GM18519 (cell line): ENCODE results near the gene FAM32A.

Source experiments
- ATAC-seq: cut with Tn5 transposase; IDR thresholded peaks from one replicate; pipeline ENCODE4 v1.9.1; 2021; ENCODE audit warnings: mild to moderate bottlenecking, moderate library complexity; ENCODE audit not compliant: unreplicated experiment, low FRiP score

The FAM32A gene

GRCh38 chr19:16185123-16185767, at the start of gene FAM32A:
TSS of gene FAM32A (plus strand) at chr19:16185410. CDS start at chr19:16185443, 33 bp downstream.
- ATAC-seq = peak; percentile 78

- ATAC-seq = no peak
Measured at GRCh38 chr19:16135430-16136127, 49.6 kb upstream of the FAM32A start.

- ATAC-seq = no peak
Measured at GRCh38 chr19:16136185-16136999, 48.8 kb upstream of the FAM32A start.

DNA sequence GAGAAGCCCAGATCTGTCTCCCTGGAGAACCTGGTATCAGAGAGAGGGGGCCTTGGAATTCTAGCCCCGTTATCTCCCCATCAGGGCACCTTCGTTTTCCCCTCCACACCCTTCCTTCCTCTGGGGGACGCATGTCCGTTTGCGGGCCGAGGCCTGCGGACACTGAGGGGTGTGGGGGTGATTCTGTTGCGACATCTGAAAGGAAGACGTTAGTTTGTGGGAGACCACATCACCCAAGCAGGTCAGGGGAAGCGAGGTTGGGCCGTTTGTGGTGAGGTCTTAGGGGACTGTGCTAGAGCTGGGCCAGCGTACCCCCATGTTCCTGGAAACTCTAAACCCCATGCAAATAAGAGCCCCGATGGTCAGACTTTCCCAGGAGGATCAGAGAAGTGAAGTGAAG, 45.5 kb upstream of the FAM32A start:
- ATAC-seq = no peak

- no peak for ATAC-seq
Measured at GRCh38 chr19:16141043-16141442, 44.2 kb upstream of the FAM32A start.

GRCh38 chr19:16142032-16142580, 43.1 kb upstream of the FAM32A start:
- ATAC-seq = no peak

- ATAC-seq = no peak
Measured at GRCh38 chr19:16143399-16144215, 41.6 kb upstream of the FAM32A start, which contains the start of gene HSH2D. TSS of gene HSH2D (plus strand) at chr19:16143685. CDS start at chr19:16148751, 5,066 bp downstream.

GRCh38 chr19:16144216-16144581, 41.0 kb upstream of the FAM32A start:
- no peak for ATAC-seq

- no peak for ATAC-seq
Measured at GRCh38 chr19:16146112-16146511, 39.1 kb upstream of the FAM32A start.

GRCh38 chr19:16148443-16149229, 36.6 kb upstream of the FAM32A start:
- no peak for ATAC-seq

GRCh38 chr19:16153582-16154336, 31.5 kb upstream of the FAM32A start:
- ATAC-seq = no peak

- no peak for ATAC-seq
Measured at GRCh38 chr19:16154557-16154956, 30.7 kb upstream of the FAM32A start.

- no peak for ATAC-seq
Measured at GRCh38 chr19:16155128-16155527, 30.1 kb upstream of the FAM32A start.

DNA sequence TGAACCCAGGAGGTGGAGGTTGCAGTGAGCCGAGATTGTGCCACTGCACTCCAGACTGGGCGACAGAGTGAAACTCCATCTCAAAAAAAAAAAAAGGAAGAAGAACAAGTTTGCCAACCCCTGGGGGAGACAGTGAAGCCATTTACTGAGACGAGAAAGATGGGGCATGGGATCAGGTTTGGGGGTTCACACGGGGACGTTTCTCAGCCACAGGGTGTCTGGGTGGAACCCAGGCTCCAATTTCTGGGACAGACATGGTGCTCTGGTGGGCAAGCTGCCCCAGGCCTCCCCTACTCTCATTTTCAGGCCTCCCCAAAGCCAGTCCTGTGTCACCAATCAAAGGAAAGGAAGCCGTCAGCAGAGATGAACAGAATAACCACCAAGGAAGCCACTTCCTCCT, 28.3 kb upstream of the FAM32A start:
- no peak for ATAC-seq

DNA sequence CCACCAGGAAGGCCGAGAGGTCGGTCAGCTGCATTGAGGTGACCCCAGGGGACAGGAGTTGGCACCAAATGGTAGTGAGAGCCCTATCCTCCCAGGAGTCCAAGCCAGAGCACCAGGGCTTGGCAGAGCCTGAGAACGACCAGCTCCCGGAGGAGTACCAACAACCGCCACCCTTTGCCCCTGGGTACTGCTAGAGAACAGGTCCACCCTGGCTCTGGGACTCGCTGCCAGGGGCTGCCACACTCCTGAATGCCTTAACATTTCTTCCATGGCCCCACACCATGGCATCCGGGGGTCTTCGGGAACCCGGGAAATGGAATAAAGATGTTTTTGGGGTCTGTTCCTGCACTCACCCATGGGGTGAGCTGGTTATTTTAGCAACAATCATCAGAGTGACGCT, 27.6 kb upstream of the FAM32A start:
- no peak for ATAC-seq

DNA sequence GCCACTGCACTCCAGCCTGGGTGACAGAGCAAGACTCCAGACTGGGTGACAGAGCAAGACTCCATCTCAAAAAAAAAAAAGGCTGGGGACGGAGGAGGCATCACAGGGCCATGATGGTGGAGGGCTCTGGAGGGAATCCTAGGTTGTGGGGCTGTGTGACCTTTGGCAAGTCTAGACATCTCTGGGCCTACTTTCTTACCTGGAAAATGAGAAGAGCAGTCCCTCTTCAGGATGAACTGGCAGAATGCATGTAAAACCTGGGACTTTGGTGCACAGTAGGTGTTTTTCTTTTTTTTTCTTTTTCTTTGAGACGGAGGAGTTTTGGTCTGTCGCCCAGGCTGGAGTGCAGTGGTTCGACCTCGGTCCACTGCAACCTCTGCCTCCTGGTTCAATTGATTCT, 25.6 kb upstream of the FAM32A start:
- ATAC-seq = no peak

DNA sequence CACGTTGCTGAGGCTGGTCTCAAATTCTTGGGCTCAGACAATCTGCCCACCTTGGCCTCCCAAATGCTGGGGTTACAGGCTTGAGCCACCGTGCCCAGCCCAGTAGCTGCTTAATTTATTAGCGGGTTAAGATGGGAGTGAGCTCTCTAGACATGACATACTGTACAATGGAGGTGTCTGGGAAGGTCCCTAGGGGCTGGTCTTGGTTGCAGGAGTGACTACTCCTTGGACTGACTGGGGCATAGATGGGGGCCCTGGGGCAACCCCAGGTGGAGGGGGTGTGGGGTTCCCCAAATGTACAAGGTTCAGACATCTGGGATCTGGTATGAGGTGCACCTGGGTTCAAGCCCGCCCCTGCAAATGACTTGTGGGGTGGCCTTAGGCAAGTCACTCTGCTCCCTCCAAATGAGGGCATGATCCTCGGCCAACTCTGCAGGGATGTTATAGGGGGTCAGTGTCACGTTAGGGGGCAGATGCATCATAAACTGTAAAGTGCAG, 24.7 kb upstream of the FAM32A start:
- no peak for ATAC-seq

GRCh38 chr19:16160943-16161560, 24.2 kb upstream of the FAM32A start:
- no peak for ATAC-seq
